Superior temporal gyrus (tissue), 1 donor: ENCODE data around the gene ZBTB47.

ENCODE experiments used
- DNase-seq: peaks from one replicate; pipeline ENCODE4 v3.0.0-alpha.2; 2016; ENCODE audit errors: extremely low spot score

Gene ZBTB47

GRCh38 chr3:42685363-42685881 lies 31.9 kb downstream of the ZBTB47 start, which contains the start of gene KLHL40:
Gene KLHL40 (plus strand): TSS chr3:42685537. CDS start chr3:42685619, 82 bp downstream.
- no peak for DNase-seq

- DNase-seq: no peak
Observed at GRCh38 chr3:42685891-42686820, 32.7 kb downstream of the ZBTB47 start.

GRCh38 chr3:42686832-42687650 lies 33.5 kb downstream of the ZBTB47 start:
- DNase-seq: no peak

GRCh38 chr3:42688016-42688415 lies 34.5 kb downstream of the ZBTB47 start:
- no peak for DNase-seq

- DNase-seq: no peak
Observed at GRCh38 chr3:42688487-42689420, 35.3 kb downstream of the ZBTB47 start.

GRCh38 chr3:42689421-42690014 lies 36.0 kb downstream of the ZBTB47 start:
- no peak for DNase-seq

- no peak for DNase-seq
Observed at GRCh38 chr3:42690191-42690590, 36.7 kb downstream of the ZBTB47 start.

- no peak for DNase-seq
Observed at GRCh38 chr3:42690766-42691680, 37.5 kb downstream of the ZBTB47 start.

GRCh38 chr3:42691816-42692666 lies 38.5 kb downstream of the ZBTB47 start:
- no peak for DNase-seq

- no peak for DNase-seq
Observed at GRCh38 chr3:42692667-42693529, 39.4 kb downstream of the ZBTB47 start.

- DNase-seq: no peak
Observed at GRCh38 chr3:42693530-42693930, 40.0 kb downstream of the ZBTB47 start.

- no peak for DNase-seq
Observed at GRCh38 chr3:42694366-42694765, 40.9 kb downstream of the ZBTB47 start.

GRCh38 chr3:42696356-42697288 lies 43.1 kb downstream of the ZBTB47 start:
- no peak for DNase-seq

- no peak for DNase-seq
Observed at GRCh38 chr3:42697289-42698051, 44.0 kb downstream of the ZBTB47 start.

GRCh38 chr3:42698216-42698910 lies 44.9 kb downstream of the ZBTB47 start:
- DNase-seq: no peak
